Measurements from ENCODE around the gene TIPARP.

TIPARP gene

GRCh38 chr3:156678197-156678596 is 3.8 kb downstream of the TIPARP start:
- Histone ChIP-seq H3K4me1 (peaks cover 7% of the 10 kb centered on the region), H3K36me3 (ENCODE audit: control insufficient read depth, insufficient read depth, low read length) (peaks cover 4% of the 10 kb centered on the region), H3K4me2 (ENCODE audit: low read length) (no peak overlapping the region), H3K9ac (no peak overlapping the region), H2AFZ (no peak overlapping the region), H3K27me3 (ENCODE audit: control insufficient read depth, insufficient read depth, low read length) (no peaks in the 10 kb centered on the region), H3K79me2 (peaks cover 71% of the 10 kb centered on the region), H3K27ac (peak overlapping the region; percentile 99), H3K4me3 (ENCODE audit: low read depth, low read length) (peak overlapping the region; percentile 90), H3K9me3 (ENCODE audit: control insufficient read depth, low read length) (no peaks in the 10 kb centered on the region)
- TF ChIP-seq CTCF (IDR thresholded peaks at IDR 0.05): no peak

GRCh38 chr3:156680243-156680914 is 6.0 kb downstream of the TIPARP start:
- Histone ChIP-seq H3K27ac (peak overlapping the region; percentile 99), H3K36me3 (ENCODE audit: control insufficient read depth, insufficient read depth, low read length) (peaks cover 4% of the 10 kb centered on the region), H2AFZ (no peak overlapping the region), H3K27me3 (ENCODE audit: control insufficient read depth, insufficient read depth, low read length) (no peaks in the 10 kb centered on the region), H3K9ac (no peak overlapping the region), H3K4me3 (ENCODE audit: low read depth, low read length) (peak overlapping the region; percentile 90), H3K4me1 (peaks cover 7% of the 10 kb centered on the region), H3K4me2 (ENCODE audit: low read length) (peak overlapping the region; percentile 52), H3K79me2 (peaks cover 80% of the 10 kb centered on the region), H3K9me3 (ENCODE audit: control insufficient read depth, low read length) (no peaks in the 10 kb centered on the region)
- no peak for TF ChIP-seq CTCF (IDR thresholded peaks at IDR 0.05)

GRCh38 chr3:156681002-156681401 is 6.6 kb downstream of the TIPARP start:
- no peaks in the 10 kb centered on the region for H3K9me3 ChIP-seq (ENCODE audit: control insufficient read depth, low read length)
- H3K79me2 ChIP-seq: peaks cover 75% of the 10 kb centered on the region
- no peaks in the 10 kb centered on the region for H3K27me3 ChIP-seq (ENCODE audit: control insufficient read depth, insufficient read depth, low read length)
- TF ChIP-seq CTCF (IDR thresholded peaks at IDR 0.05): no peak
- H3K4me3 ChIP-seq (ENCODE audit: low read depth, low read length): peak overlapping the region; percentile 90
- peak overlapping the region; percentile 52 for H3K4me2 ChIP-seq (ENCODE audit: low read length)
- no peak overlapping the region for H3K9ac ChIP-seq
- peaks cover 7% of the 10 kb centered on the region for H3K4me1 ChIP-seq
- H3K36me3 ChIP-seq (ENCODE audit: control insufficient read depth, insufficient read depth, low read length): peaks cover 4% of the 10 kb centered on the region
- peak overlapping the region; percentile 99 for H3K27ac ChIP-seq
- no peak overlapping the region for H2AFZ ChIP-seq

- TF ChIP-seq CTCF (IDR thresholded peaks at IDR 0.05): no peak
- peaks cover 7% of the 10 kb centered on the region for H3K4me1 ChIP-seq
- peak overlapping the region; percentile 52 for H3K4me2 ChIP-seq (ENCODE audit: low read length)
- peaks cover 4% of the 10 kb centered on the region for H3K36me3 ChIP-seq (ENCODE audit: control insufficient read depth, insufficient read depth, low read length)
- H2AFZ ChIP-seq: no peak overlapping the region
- H3K27me3 ChIP-seq (ENCODE audit: control insufficient read depth, insufficient read depth, low read length): no peaks in the 10 kb centered on the region
- H3K79me2 ChIP-seq: peaks cover 77% of the 10 kb centered on the region
- H3K9ac ChIP-seq: no peak overlapping the region
- H3K9me3 ChIP-seq (ENCODE audit: control insufficient read depth, low read length): no peaks in the 10 kb centered on the region
- H3K27ac ChIP-seq: peak overlapping the region; percentile 99
- peak overlapping the region; percentile 90 for H3K4me3 ChIP-seq (ENCODE audit: low read depth, low read length)
Observed at GRCh38 chr3:156682501-156682900, 8.1 kb downstream of the TIPARP start.

GRCh38 chr3:156682963-156683362 is 8.6 kb downstream of the TIPARP start:
- H3K79me2 ChIP-seq: peaks cover 77% of the 10 kb centered on the region
- TF ChIP-seq CTCF (IDR thresholded peaks at IDR 0.05): no peak
- H3K9me3 ChIP-seq (ENCODE audit: control insufficient read depth, low read length): no peaks in the 10 kb centered on the region
- H3K4me2 ChIP-seq (ENCODE audit: low read length): peak overlapping the region; percentile 2
- H3K27ac ChIP-seq: peak overlapping the region; percentile 99
- H3K36me3 ChIP-seq (ENCODE audit: control insufficient read depth, insufficient read depth, low read length): peaks cover 4% of the 10 kb centered on the region
- no peak overlapping the region for H3K9ac ChIP-seq
- H3K27me3 ChIP-seq (ENCODE audit: control insufficient read depth, insufficient read depth, low read length): no peaks in the 10 kb centered on the region
- no peak overlapping the region for H2AFZ ChIP-seq
- no peak overlapping the region for H3K4me3 ChIP-seq (ENCODE audit: low read depth, low read length)
- H3K4me1 ChIP-seq: peaks cover 7% of the 10 kb centered on the region
